HTERT RPE-1 (cell line): ENCODE measurements around the gene FBXL7.

Experiments used
- in situ Hi-C: fragments of 300-500 bp; cut with MboI; formaldehyde crosslinking; loops from 4 replicates; pipeline ENCODE4 v1.14.3; 2020; ENCODE audit warnings: low sequenced_read_pairs

FBXL7 gene

DNA sequence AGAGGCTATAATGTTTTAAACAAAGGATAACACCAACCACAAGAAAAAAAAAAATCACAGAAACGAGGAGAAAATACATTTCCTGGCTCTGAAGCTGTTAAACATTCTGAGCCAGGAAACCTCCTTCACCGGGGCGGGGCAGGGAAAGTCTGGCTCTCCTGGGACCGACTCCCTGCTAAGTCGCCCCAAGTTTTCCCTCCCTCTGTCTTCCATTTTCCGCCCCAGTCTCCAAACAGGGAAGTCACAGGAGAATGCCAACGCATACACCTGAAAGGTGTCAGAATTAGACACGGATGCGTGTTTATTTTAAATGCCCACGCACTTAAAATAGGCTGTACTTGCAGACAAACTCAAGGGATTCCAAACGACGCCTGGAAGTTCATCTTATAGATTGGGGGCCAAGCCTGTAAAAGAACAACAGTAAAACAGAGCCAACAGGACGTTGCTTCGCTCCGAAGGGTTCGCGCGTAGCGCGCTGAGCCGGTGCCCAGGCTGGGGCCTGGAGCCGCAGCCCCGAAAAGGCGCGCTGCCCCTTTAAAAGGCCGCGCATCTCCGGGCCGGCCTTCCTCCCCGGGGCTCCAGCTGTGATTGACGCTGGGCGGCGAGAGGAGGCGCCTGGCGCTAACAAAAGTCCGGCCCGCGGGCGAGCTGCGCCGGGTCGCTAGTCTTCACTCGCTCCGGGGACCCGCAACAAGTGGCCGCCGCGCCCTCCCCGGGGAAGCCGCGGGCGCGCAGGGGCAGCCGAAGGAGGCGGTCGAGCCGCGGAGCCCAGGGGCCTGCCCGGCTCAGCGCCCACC lies at the start of gene FBXL7:
FBXL7 (plus strand) TSS at position 653 of the 797 bp plus-strand sequence.
- in situ Hi-C loops = no loop called here

DNA sequence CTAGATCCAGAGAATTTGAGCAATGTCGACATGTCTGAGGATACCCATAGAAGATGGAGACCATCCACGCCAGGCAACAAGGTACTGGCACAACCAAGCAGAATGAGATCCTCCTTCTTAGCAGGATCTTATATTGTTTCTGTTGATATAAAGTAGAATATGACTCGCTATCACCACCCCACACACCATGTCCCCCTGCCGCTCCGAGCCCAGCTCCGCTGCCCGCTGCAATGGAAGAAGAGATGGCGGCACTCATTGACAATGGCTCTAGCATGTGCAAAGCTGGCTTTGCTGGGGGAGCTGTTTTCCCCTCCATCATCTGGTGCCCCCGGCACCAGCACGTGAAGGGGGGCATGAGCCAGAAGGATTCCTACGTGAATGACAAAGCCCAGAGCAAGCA lies 49.5 kb upstream of the FBXL7 start:
- in situ Hi-C loops = no loop called here

DNA sequence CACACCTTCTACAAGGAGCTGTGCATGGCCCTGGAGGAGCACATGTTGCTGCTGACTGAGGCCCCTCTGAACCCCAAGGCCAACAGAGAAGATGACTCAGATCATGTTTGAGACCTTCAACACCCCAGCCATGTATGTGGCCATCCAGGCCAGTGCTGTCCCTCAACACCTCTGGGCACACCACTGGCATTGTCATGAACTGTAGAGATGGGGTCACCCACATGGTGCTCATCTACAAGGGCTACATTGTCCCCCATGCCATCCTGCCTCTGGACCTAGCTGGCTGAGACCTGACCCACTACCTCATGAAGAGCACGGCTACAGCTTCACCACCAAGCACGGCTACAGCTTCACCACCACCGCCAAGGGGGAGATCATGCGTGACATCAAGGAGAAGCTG lies 49.0 kb upstream of the FBXL7 start:
- in situ Hi-C loops = no loop called here

DNA sequence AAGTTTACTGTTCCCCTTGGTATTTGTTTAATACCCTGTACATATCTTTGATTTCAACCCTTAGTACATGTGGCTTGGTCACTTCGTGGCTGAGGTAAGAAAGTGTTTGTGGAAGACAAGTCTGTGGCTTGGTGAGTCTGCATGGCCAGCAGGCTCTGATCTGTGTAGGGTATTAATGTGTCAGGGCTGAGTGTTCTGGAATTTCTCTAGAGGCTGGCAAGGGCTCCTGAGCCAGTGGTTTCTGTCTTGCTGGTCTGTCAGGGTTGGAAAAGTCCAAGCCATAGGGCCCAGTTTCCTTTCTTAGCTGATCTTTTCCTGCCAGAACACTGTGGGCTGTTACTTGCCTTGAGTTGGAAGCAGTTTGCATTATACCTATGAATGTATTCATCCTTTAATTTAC lies 48.0 kb upstream of the FBXL7 start:
- in situ Hi-C loops = no loop called here

DNA sequence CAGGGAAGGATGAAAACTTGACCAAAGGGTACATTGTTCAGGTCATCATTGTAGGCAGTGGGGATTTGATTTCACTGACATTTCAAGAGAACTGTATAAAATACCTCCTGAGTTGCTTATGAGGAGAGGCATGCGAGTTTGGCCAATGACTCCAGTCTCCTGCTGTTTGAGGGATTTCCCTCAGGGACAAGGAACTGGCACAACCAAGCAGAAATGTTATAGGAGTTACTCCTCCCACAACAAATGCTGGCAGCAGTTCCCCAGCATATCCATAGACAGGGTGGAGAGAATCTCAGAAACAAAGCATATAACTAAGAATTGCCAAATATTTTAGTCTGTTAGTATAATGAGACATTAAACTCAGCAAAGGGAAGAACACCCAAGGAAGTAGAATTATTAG lies 47.2 kb upstream of the FBXL7 start:
- in situ Hi-C loops = no loop called here

DNA sequence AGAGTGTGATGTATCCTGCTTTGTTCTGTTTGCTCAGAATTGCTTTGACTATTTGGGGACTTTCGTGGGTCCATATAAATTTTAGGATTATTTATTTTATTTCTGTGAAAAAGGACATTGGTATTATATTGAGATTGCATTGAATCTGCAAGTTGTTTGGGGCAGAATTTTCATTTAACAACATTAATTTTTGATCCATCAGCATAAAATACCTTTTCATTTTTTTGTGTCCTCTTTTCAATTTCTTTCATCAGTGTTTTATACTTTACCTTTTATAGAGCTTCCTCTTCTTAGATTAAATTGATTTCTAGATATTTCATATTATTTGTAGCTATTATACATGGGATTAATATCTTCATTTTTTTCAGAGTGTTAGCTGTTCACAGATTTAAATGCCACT lies 40.8 kb upstream of the FBXL7 start:
- in situ Hi-C loops = no loop called here

DNA sequence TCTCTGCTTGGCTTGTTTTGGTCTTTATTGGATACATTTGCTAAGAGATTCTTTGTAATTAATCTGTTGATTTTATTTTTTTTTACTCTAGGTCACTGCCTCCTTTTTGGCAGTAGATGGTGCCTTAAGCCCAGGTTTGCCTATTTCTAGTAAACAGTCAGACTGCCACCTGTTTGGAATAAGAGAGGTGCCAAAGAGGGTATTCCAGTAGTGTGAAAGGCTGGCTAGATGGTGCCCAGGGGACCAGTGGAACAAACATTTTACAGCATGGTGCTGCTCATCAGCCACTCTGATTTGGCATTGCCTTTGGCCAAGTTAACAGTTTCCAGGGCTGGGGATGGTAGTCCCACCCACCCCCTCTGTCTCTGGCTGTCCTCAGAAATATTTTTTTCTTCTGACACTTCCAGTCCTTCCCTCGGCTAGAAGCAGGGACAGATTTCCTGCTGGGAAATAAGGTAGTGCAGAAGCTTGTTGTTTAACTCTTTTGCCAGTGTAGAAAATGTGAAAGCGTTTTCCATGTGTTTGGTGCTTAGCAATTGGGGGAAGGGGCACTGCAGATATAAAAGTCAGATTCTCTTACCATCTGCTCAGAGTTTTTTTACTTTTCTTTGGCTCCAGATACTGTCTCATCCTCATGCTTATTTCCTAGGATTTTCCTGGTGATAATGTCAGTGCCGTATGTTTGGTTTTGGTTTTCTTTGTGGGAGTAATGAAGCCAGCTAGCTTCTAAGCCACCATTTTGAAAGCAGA lies 36.6 kb upstream of the FBXL7 start:
- in situ Hi-C loops = no loop called here

DNA sequence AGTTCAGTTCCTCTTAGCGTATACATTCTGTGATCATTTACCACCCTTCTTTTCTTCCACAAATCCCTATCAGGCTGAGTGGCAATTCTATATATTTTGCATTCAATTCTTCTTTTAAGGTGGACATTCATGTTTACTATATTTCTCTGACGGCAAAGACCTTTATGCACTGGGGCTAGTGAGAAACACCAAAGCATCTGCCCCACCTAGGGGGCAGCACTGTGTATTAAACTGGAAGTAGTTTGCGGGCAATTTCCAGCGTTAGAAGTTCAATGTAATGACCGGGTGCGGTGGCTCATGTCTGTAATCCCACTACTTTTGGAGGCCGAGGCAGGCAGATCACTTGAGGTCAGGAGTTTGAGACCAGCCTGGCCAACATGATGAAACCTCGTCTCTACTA lies 27.9 kb upstream of the FBXL7 start:
- in situ Hi-C loops = no loop called here

DNA sequence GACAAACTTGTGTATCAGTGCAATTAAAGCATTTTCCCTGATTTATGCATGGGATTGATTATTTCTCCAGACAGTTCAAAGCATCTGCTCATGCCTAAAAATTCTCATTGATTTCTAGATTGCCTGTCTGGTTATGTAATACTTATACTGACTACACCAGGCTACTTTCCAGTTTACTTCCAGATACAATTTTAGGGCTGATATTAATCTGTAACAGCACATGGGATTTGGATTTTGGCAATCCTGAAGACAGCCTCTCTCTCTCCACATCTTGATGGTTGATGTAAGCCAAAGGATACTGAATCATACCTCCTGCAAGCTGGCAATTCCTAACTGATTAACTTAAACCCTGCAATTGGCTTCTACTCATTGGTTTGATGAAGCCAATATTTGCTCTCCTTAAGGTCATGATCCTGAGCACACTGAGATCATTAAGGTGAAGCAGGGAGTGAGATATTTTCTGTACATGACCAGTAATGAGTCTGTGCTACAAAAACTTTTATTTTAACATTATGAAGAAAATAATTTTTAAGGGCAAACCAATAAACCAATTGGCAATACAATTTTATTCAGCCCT lies 25.7 kb upstream of the FBXL7 start:
- in situ Hi-C loops = no loop called here

DNA sequence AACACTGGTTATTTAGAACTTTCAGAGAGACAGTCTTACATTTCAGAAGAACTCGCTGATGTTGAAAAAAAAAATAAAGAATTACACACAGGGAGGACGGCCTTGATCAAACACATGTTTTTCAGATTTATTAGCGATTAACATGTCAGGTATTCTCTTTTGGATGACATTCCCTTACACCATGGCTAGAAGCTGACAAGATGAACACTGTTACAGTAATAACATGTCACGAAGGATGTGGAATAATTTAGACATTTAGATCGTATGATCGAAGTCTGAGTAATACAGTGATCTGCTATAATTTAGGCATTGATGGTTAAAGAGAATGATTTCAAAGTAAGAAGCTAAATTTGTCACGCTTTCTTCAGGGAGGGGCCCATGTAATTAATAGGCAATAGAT lies 24.6 kb upstream of the FBXL7 start:
- in situ Hi-C loops = no loop called here

DNA sequence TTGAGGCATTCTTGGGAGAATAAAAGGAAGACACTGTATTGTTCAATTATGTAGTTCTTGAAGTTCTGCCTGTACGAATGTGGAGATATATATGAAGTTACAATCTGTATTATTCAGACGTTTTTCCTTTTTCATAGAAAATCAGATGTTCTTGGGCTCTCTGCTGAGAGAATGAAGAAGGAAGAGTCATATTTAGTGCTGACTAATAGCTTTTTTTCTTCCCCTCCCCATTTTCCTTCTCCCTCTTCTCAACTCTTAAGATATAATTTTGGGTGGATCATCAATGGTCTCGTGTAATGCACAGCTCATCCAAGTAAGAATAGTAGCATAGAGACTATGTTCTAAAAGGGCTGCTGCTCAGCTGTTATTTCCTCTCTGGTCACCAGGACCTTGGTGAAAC lies 23.0 kb upstream of the FBXL7 start:
- in situ Hi-C loops = no loop called here

DNA sequence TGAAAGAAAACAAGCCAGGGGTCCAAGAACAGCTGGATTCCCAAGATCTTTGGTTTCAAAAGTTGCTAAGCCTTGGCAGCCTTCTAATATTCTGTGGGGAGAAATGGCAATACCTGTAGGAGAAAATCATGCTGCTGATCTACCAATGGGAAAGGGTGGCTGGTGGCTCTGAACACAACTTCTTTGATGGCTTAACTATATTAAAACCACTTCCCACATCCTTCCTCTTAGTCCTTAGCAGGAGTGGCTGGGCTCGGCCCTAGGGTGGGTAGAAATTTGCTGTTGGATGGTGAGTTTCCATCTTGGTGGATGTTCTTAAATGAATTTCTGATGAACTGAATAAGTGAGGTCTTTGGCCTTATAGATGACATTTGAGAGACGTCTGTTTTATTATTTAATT lies 19.5 kb upstream of the FBXL7 start:
- in situ Hi-C loops = no loop called here

DNA sequence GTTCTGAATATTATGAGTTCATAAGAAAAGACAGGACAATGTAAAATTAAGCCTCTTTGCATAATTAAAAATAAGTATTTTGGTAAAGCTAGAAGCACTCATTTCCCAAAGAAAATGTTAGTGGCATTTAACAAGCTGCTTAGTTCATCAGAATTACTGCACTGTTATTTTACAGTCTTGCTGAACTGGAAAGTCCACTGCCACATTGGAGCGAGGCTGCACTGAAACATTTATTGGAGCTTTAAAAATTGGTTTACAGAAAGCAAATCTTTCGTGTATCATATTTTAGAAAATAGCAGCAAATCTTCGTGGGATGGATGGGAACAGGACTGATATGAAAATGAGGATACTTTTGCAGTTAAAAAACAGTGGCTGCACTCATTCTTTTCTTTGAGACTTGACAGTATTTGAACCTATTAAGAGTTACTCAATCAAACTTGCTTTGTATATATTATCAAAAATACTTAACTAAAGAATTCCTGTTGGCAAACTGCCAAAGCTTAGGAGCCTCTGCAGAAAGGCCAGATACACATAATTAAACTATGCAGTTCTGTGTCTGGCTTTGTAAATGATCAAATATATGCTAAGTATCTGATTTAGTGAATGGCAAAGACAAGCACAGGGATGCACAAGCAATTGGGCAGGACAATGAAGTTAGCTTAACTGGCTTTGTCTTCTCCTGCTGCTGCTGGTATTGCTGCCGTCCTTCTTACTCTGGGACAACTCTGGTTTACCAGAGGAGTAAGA lies 16.5 kb upstream of the FBXL7 start:
- in situ Hi-C loops = no loop called here

DNA sequence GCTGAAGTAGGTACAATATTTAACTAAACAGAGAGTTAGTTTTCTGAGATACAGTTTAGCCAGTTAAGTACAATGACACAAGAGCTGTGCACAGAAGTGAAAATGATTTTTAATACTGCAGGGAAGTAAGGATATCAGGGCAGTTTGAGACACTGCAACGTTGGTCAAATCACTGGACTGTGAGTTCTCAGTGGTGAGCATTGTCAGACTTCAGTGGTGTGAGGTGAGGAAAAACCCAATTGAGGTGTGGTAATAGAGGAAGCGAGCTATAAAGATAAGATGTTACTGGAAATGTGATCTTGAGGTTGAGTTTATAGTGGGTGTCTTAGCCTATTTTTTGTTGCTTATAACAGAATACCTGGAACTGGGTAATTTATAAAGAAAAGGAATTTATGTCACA lies 12.8 kb upstream of the FBXL7 start:
- in situ Hi-C loops = no loop called here

DNA sequence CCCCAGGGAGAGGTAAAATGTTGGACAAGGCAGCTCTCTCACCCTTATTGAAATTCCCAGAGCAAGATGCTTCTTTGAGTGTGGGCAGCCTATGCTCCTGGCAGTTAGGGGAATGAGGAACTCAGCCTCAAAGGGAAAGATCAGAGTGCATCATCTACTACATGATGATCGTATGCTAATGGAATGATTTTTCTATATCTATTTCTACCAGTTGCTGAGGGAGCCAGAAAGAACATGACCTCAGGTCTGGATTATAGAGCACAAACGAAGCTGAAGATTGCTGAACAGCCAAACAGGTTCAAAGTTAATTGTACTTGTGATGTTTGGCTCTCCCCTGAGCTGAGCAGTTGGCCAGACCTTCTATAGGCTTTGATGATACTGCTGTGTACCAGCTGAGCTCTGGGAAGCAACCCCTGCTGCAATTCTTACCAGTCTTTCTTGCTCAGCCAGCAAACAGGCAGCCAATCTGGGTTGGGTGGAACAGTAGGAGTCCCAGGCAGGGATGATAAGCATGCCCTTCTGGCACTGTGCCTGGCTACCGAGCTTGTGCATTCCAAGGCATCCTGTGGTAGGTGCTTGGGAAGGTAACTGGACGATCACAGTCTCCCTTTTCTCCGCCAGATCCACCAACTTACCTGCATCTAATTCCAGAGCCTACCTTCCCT lies 10.3 kb upstream of the FBXL7 start:
- in situ Hi-C loops = no loop called here

DNA sequence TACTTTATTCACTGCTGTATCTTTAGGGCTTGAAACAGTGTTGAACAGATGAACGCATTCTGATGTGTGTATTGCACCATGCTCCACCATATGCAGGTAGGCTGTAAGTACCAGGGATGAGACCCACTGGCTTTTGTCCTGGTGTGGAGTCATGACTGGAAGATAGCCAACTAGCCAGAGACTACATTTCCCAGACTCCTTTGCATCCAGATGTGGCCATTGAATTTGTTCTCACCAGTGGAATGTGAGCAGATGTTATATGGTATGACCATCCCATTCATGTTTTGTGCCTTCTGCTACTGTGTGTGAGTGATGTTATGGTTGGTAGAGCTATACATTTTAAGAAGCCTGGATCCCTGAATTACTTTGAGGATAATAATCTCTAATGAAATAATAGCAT lies 7.4 kb upstream of the FBXL7 start:
- in situ Hi-C loops = no loop called here

DNA sequence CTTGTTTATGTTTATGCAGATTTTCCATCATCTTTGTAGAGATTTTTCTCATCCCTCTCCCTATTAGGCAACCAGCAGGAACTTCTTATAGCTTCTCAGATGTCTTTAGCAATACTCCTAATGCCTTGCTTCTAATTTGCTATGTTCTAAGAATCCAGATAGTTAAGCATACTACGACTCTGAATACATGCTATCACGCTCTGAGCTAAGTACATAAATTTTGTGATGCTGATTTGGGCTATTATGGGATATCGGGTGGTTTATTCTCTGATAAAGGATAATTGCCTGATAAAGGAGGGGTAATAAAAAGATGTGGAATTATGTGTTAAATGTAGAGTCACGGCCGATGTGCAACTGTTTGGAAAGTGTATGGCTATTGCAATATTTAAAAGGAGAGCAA lies 6.5 kb upstream of the FBXL7 start:
- in situ Hi-C loops = no loop called here

DNA sequence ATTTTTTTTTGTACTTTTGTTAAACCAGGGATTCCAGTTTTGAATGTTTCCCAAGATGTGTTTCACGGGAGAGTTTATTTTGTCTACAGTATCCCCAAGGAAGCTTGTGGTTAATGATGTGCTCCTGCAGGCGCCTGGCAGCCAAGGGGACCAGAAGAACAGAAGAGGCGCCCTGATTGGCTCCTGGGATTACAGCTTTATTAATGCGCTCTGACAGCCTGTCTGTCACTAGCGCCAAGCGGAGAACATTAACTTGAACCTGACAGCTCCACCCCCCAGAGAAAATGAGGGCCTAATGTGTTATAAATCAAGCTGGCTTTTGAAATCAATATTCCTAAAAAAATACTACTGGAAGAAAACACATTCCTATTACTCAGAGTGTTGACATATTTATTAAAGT lies 5.0 kb upstream of the FBXL7 start:
- in situ Hi-C loops = no loop called here

DNA sequence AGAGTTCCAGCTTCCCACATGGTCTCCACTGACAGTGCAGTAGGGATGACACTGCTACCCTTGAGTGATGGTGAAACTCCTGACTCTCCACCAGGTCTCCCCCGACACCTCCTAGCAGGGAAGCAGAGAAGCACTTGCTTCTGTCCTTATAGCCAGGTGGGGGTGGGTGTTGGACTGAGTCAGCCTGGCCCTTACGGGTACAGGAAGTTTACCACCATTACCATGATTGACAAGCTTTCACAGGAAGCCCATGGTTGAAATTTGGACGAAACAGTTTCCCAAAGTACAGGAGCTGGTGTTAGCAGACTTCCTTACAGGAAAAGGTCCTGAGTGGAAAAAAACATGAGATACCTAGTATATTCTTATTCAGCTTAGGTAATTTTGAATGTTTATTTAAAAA lies 3.1 kb upstream of the FBXL7 start:
- in situ Hi-C loops = no loop called here

DNA sequence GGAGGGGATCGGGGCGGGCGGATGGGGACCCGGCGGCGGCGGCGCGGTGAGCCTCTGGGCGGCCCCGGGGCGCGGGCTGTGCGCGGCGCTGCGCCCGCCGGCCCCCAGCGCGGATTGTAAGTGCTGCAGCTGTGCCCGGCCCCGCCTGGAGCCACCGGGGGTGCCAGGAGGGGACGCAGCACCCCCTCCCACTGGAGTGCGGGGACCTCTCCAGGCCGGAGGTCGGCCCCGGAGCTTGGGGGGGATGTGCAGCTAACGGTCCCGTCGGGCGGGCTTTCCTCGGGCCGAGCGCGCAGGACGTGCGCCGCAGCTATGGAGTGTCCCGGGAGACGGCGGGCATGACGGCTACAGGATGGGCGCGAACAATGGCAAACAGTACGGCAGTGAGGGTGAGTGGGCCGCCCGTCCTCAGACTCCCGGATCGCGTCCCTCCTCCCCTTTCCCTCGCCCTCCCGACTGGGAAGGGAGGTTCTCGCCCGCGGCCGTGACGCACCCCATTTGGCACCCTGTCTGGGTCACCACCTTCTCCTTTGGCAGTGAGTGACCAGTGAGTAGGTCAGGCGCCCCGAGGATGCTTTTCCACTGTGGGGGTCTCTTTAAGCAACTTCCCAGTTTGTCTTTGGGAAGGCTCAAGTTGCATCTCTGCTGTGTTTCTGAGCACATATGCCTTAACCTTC lies 483 bp downstream of the FBXL7 start:
- in situ Hi-C loops = no loop called here
